Mononuclear cell (primary cell): ENCODE data around the gene SEMA4A. TPM values are rescaled to one million over a fixed set of nuclear protein-coding genes. Genes with fewer than 3 reads are reported as not detected.
"Not testable (repeated sequence)": the region's sequence is repeated elsewhere in the genome, so short reads cannot be mapped to it uniquely, and the experiment has no call there.

Experiments used
- H3K27me3 ChIP-seq: 2 replicates; pipeline ENCODE4 v1.6.0; 2011; ENCODE audit warnings: low read length, control low read depth; ENCODE audit not compliant: insufficient read depth
- H3K4me1 ChIP-seq: 2 replicates; pipeline ENCODE4 v1.5.1; 2011; ENCODE audit warnings: mild to moderate bottlenecking, low read length, control low read depth; ENCODE audit not compliant: insufficient read depth
- H3K4me3 ChIP-seq: 2 replicates; pipeline ENCODE4 v1.5.1; 2011; ENCODE audit warnings: mild to moderate bottlenecking, low read length, moderate library complexity
- H3K9me3 ChIP-seq: 2 replicates; pipeline ENCODE4 v1.5.1; 2011; ENCODE audit warnings: low read depth, mild to moderate bottlenecking, control low read depth, low read length
- total RNA-seq: library from RNA; depleted of rRNA; stranded (reverse); fragments of >200 nt; gene quantifications from one replicate; pipeline ENCODE4 v1.2.3, GENCODE V29; 2012

The SEMA4A gene
- total RNA-seq, 1 donor, result 30.4 TPM

DNA sequence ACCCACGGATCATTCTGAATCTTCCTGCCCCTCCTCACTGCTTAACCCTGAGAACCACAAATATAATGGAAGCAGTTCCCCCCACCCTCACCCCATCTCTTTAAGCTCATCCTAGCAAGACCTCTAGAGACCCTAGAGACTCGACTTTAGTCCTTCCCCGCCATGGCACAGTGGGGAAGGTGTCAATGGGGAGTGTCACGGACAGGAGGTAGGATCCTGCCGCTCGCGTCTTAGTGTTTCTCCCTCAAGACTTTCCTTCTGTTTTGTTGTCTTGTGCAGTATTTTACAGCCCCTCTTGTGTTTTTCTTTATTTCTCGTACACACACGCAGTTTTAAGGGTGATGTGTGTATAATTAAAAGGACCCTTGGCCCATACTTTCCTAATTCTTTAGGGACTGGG, 58.7 kb downstream of the SEMA4A start:
- Histone ChIP-seq H3K4me1 (peaks cover 26% of the 10 kb centered on the region), H3K9me3 (no peaks in the 10 kb centered on the region), H3K27me3 (no peaks in the 10 kb centered on the region), H3K4me3 (no peak overlapping the region)

DNA sequence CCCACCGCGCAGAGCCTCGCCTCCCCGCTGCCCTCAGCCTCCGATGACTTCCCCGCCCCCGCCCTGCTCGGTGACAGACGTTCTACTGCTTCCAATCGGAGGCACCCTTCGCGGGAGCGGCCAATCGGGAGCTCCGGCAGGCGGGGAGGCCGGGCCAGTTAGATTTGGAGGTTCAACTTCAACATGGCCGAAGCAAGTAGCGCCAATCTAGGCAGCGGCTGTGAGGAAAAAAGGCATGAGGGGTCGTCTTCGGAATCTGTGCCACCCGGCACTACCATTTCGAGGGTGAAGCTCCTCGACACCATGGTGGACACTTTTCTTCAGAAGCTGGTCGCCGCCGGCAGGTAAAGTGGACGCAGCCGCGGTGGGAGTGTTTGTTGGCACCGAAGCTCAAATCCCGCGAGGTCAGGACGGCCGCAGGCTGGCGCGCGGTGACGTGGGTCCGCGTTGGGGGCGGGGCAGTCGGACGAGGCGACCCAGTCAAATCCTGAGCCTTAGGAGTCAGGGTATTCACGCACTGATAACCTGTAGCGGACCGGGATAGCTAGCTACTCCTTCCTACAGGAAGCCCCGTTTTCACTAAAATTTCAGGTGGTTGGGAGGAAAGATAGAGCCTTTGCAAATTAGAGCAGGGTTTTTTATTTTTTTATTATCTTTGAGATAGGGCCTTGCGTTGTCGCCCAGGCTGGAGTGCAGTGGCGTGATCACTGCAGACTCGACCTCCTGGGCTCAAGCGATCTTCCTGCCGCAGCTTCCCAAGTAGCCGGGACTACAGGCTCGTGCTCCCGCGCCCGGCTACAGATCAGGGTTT, 59.7 kb downstream of the SEMA4A start, which contains the start of gene PMF1:
Gene PMF1 (plus strand): TSS at position 175 of the 811 bp plus-strand sequence. CDS start 9 bp downstream, at position 184.
- peaks cover 35% of the 10 kb centered on the region for H3K4me1 ChIP-seq
- H3K27me3 ChIP-seq, result no peaks in the 10 kb centered on the region
- H3K9me3 ChIP-seq, result no peaks in the 10 kb centered on the region
- peak within 1 kb of the TSS; percentile 79 for H3K4me3 ChIP-seq

DNA sequence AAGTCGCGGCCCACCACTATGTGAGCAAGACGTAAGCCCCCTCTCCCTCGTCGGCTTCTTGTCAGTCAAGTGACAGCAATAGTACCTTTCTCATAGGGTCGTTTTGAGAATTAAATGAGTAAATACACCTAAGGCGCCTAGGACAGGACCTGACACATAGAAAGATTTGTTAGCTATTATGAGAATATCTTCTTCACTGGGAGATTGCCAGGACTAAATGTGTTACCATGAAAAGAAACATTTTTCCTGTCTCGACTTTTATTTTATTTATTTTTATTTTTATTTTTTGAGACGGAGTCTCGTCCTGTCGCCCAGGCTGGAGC, 60.2 kb downstream of the SEMA4A start:
- Histone ChIP-seq H3K4me1 (peaks cover 41% of the 10 kb centered on the region), H3K27me3 (no peaks in the 10 kb centered on the region), H3K9me3 (no peaks in the 10 kb centered on the region), H3K4me3 (peak overlapping the region; percentile 79)

DNA sequence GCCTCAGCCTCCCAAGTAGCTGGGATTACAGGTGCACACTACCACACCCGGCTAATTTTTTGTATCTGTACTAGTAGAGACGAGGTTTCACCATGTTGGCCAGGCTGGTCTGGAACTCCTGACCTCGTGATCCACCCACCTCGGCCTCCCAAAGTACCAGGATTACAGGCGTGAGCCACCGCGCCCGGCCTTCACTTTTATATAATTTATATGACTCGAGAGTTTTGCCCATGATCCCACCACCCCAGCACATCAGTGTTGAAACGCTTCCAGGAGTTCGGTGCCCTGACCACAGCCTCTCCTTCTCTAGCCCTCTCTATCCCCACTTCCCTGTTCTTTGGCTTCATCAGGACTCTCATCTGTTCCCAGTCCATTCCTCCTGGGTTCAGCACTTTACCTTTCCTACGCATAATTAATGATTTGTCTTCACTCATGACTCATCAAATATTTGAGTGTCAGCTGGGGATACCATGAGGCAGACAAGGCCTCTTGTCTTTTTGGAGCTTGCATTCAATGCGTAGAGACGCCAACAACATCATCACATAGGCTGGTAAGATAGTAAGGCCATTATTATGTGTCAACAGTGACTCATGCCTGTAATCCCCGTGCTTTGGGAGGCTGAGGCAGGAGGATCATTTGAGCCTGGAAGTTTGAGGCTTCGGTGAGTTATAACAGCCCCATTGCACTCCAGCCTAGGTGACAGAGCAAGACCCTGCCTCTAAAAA, 60.8 kb downstream of the SEMA4A start:
- Histone ChIP-seq H3K27me3 (no peaks in the 10 kb centered on the region), H3K9me3 (no peaks in the 10 kb centered on the region), H3K4me1 (peaks cover 47% of the 10 kb centered on the region), H3K4me3 (peak overlapping the region; percentile 79)

DNA sequence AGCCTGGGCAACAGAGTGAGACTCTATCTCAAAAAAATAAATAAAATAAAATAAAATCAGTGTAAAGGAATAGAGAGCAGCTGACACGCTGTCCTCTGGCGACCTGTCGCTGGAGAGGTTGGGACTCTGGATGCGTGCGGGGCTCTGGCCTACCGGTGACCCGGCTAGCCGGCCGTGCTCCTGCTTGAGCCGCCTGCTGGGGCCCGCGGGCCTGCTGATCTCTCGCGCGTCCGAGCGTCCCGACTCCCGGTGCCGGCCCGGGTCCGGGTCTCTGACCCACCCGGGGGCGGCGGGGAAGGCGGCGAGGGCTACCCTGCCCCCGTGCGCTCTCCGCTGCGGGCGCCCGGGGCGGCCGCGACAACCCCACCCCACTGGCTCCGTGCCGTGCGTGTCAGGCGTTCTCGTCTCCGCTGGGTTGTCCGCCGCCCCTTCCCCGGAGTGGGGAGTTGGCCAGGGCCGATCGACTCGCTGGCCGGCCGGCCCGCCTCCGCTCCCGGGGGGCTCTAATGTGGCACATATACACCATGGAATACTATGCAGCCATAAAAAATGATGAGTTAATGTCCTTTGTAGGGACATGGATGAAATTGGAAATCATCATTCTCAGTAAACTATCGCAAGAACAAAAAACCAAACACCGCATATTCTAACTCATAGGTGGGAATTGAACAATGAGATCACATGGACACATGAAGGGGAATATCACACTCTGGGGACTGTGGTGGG, 63.1 kb downstream of the SEMA4A start:
- H3K4me1 ChIP-seq, result peaks cover 51% of the 10 kb centered on the region

DNA sequence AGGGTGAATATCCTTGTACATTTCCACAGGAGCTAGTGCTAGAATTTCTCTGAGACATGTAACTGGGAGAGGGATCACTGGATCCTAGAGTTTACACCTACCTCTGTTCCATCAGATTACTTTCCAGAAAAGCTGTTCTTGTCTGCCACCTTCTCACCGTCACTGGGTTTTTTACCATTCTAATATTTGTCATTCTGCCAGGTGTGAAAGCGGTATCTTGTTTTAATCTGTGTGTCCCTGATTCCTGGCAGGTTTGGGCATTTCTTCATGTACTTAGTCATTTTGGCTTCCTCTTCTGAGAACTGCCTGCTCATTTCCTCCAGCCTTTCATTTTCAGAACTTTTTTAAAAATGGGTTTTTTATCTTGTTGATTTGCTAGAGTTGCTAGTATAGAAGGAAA, 64.5 kb downstream of the SEMA4A start:
- Histone ChIP-seq H3K9me3 (no peaks in the 10 kb centered on the region), H3K27me3 (no peaks in the 10 kb centered on the region), H3K4me1 (peaks cover 42% of the 10 kb centered on the region), H3K4me3 (peak overlapping the region; percentile 7)

More for the DNA sequence above, 63.1 kb downstream of the SEMA4A start:
- not testable (repeated sequence) for H3K9me3 ChIP-seq, H3K4me3 ChIP-seq, H3K27me3 ChIP-seq

DNA sequence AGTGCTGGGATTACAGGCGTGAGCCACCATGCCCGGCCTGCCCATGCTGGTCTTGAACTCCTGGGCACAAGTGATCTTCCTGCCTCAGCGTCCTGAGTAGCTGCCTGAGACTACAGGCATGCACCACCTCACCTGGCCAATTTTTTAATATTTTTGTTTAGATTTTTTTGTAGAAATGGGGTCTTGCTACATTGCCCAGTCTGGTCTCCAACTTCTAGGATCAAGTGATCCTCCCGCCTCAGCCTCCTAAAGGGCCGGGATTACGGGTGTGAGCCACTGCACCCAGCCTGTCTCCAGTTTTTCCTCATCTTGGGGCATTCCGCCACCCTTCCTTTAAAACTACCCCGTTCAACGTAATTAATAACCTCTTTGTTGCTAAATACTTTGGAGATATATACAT, 66.8 kb downstream of the SEMA4A start:
- no peaks in the 10 kb centered on the region for H3K27me3 ChIP-seq
- H3K4me1 ChIP-seq, result peaks cover 32% of the 10 kb centered on the region
- H3K4me3 ChIP-seq, result no peak overlapping the region
- H3K9me3 ChIP-seq, result no peaks in the 10 kb centered on the region

DNA sequence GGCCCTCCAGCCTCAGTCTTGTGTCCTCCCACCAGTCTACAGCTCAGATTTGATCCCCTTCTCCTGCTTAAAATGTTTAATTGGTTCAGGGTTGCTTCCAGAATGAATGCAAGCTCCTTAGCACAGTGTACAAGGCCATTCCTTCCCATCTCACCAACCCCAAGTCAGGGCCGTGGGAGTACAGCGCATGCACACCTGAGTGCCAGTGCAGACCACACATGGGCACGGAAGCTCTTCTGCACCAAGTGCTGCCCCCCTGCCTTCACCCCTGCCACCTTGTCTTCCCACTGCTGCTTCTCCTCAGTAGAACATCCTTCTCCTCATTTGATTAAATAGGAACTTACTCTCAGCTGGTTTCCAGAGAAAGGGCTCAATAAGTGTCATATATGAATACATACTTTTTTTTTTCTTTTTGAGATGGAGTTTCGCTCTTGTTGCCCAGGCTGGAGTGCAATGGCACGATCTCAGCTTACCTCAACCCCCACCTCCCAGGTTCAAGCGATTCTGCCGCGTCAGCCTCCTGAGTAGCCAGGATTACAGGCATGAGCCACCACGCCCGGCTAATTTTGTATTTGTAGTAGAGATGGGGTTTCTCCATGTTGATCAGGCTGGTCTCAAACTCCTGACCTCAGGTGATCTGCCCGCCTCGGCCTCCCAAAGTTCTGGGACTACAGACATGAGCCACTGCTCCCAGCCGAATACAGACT, 68.8 kb downstream of the SEMA4A start:
- Histone ChIP-seq H3K27me3 (no peaks in the 10 kb centered on the region), H3K4me3 (no peak overlapping the region), H3K4me1 (peaks cover 32% of the 10 kb centered on the region), H3K9me3 (no peaks in the 10 kb centered on the region)

DNA sequence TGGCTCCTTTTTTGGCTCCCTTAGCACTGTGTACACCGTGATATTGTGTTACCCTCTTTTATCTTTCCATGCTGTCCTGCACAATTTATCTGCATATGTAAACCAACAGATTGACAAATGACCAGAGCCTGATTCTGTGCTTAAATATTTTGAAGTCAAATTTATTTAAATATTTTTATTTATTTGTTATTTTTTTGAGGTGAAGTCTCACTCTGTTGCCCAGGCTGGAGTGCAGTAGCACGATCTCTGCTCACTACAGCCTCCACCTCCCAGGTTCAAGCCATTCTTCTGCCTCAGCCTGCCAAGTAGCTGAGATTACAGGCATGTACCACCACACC, 72.3 kb downstream of the SEMA4A start:
- H3K27me3 ChIP-seq, result no peaks in the 10 kb centered on the region
- peaks cover 8% of the 10 kb centered on the region for H3K4me1 ChIP-seq
- H3K4me3 ChIP-seq, result no peak overlapping the region
- no peaks in the 10 kb centered on the region for H3K9me3 ChIP-seq

DNA sequence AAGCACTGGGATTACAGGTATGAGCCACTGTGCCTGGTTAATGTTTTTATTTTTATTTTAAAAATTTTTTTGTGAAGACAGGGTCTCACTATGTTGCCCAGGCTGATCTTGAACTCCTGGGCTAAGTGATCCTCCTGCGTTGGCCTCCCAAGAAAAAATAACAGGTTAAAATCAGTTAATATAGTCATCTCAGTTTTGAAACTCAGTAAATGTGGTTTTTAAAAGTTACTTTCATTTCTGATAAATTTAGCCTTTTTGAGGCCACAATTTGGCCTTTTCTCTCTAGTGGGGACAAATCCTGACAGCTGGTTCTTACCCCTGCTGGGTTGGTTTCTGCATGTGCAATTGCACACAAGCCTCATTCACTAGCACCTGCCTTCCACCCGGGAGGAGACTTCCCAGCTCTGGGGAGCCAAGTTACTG, 72.7 kb downstream of the SEMA4A start:
- no peak overlapping the region for H3K4me3 ChIP-seq
- no peaks in the 10 kb centered on the region for H3K9me3 ChIP-seq
- H3K4me1 ChIP-seq, result peaks cover 8% of the 10 kb centered on the region
- no peaks in the 10 kb centered on the region for H3K27me3 ChIP-seq

DNA sequence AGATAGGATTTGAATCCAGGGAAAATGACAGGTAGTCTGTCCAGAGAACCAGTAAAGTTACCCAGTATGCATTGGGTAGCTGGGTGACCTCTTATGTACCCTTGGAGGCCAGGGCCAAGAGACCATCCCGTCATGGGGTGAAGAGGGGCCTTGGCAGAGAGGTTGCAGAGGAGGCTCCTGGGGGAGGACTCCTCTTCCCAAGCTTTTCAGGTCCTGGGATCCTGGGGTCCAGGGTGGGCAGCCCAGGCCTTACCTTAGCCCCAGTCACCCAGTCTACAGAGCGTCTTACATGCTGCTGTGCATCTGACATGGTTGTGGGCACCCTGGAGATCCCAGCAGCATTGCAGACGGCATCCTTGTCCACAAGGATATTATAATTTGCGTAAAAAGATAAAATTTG, 73.4 kb downstream of the SEMA4A start:
- no peaks in the 10 kb centered on the region for H3K9me3 ChIP-seq
- H3K4me3 ChIP-seq, result no peak overlapping the region
- H3K4me1 ChIP-seq, result peaks cover 8% of the 10 kb centered on the region
- H3K27me3 ChIP-seq, result no peaks in the 10 kb centered on the region

Other genes starting within 250 kb of the SEMA4A start
- 128 TPM for gene RIT1, start 242.2 kb upstream of the SEMA4A start, total RNA-seq
- gene KHDC4, start 219.2 kb upstream of the SEMA4A start, total RNA-seq, result 38.1 TPM
- gene RXFP4, start 211.9 kb upstream of the SEMA4A start, total RNA-seq, result not detected
- gene ARHGEF2, start 175.0 kb upstream of the SEMA4A start, total RNA-seq, result 149 TPM
- 403 TPM for gene SSR2, start 132.6 kb upstream of the SEMA4A start, total RNA-seq
- 7.1 TPM for gene UBQLN4, start 99.8 kb upstream of the SEMA4A start, total RNA-seq
- 16.6 TPM for gene LAMTOR2, start 98.8 kb upstream of the SEMA4A start, total RNA-seq
- gene RAB25, start 92.4 kb upstream of the SEMA4A start, total RNA-seq, result 0.21 TPM
- not detected for gene MEX3A, start 71.1 kb upstream of the SEMA4A start, total RNA-seq
- gene LMNA, start 38.9 kb upstream of the SEMA4A start, total RNA-seq, result 110 TPM
- gene SLC25A44, start 40.5 kb downstream of the SEMA4A start, total RNA-seq, result 12.7 TPM
- 59.0 TPM for gene PMF1, start 59.4 kb downstream of the SEMA4A start, total RNA-seq
- 0.31 TPM for gene BGLAP, start 88.6 kb downstream of the SEMA4A start, total RNA-seq
- 0.94 TPM for gene PAQR6, start 94.5 kb downstream of the SEMA4A start, total RNA-seq
- 38.8 TPM for gene SMG5, start 129.2 kb downstream of the SEMA4A start, total RNA-seq
- gene TMEM79, start 130.7 kb downstream of the SEMA4A start, total RNA-seq, result 0.42 TPM
- 16.5 TPM for gene GLMP, start 142.1 kb downstream of the SEMA4A start, total RNA-seq
- gene VHLL, start 145.7 kb downstream of the SEMA4A start, total RNA-seq, result not detected
- gene CCT3, start 184.7 kb downstream of the SEMA4A start, total RNA-seq, result 119 TPM
- gene TSACC, start 184.9 kb downstream of the SEMA4A start, total RNA-seq, result not detected
- gene RHBG, start 215.6 kb downstream of the SEMA4A start, total RNA-seq, result not detected